Pancreas (tissue), 10 donors: ENCODE data around the gene NSUN6. TPM values are rescaled to one million over a fixed set of nuclear protein-coding genes. Genes with fewer than 3 reads are reported as not detected.

Experiments
- ATAC-seq, 4 donors: fragments of 200-7000 bp; cut with Tn5 transposase; one replicate each; pipeline versions ENCODE4 v1.8.0 to v1.9.1; 2020; ENCODE audit warnings: mild to moderate bottlenecking in 4 of 4, moderate library complexity in 4 of 4
- DNase-seq, 6 donors: peaks; one replicate each; pipeline ENCODE4 v3.0.0-alpha.2; 2020
- FAIRE-seq: peaks from 2 replicates; lab custom pipeline; 2012; peaks lifted over from hg19 to GRCh38; lab: Jason Lieb, UNC
- H3K27ac ChIP-seq, 4 donors: fragments of 200-600 bp; sonication (generic); 1 replicate in 3 of 4; 2 replicates in 1 of 4; pipeline versions ENCODE4 v1.5.0 to v1.8.0; 2020
- H3K27me3 ChIP-seq, 4 donors: fragments of 200-600 bp; one replicate each; pipeline ENCODE4 v1.8.0; 2021
- H3K36me3 ChIP-seq, 3 donors: fragments of 200-600 bp; sonication (generic) in 1 of 3; one replicate each; pipeline versions ENCODE4 v1.5.0 to v1.8.0; 2020 to 2021
- H3K4me1 ChIP-seq, 3 donors: fragments of 200-600 bp; one replicate each; pipeline ENCODE4 v1.8.0; 2021
- H3K4me3 ChIP-seq, 4 donors: fragments of 200-600 bp; sonication (generic) in 2 of 4; one replicate each; pipeline versions ENCODE4 v1.5.0 to v1.8.0; 2020 to 2021
- H3K9me3 ChIP-seq, 4 donors: fragments of 200-600 bp; one replicate each; pipeline ENCODE4 v1.8.0; 2021
- WGBS, 2 donors: extraction: QIAGEN DNeasy Blood & Tissue Kit; methylation state at CpG; one replicate each; pipeline ENCODE4 v1.1.7; 2013; 5-methylcytosine and 5-hydroxymethylcytosine counted together
- intact Hi-C, 3 donors: fragments of 100-400 bp; cut with DNase I; formaldehyde crosslinking; loops; one replicate each; pipeline versions ENCODE4 v1.11.1 to v1.14.2; 2022
- polyA plus RNA-seq, 2 donors: library from polyadenylated mRNA; stranded (reverse); fragments of 200-250 nt; gene quantifications; one replicate each; pipeline ENCODE4 v1.2.3, GENCODE V29; 2013
- total RNA-seq, 6 donors: library from RNA; stranded (reverse); fragmentation: NEBNext Ultra II Directional in 4 of 6; extraction: Animal tissue kit (Norgen Biotek cat#: 25700) in 4 of 6; gene quantifications; one replicate each; pipeline versions ENCODE4 v1.2.1 to v1.2.4, GENCODE V29; 2021 to 2023
- TF ChIP-seq, protein P1 (sequence below), 4 donors: fragments of 200-600 bp; sonication (generic) in 3 of 4; IDR thresholded peaks; one replicate each; pipeline versions ENCODE4 v1.5.0 to v1.8.0; 2021; ENCODE audit warnings: antibody characterized with exemption in 4 of 4
- donor health status: healthy with polysubstance abuse.
- donor health status: DM: no; HTN: no; CAD: no; lungs with moderate emphysema.
- donor health status: DM: no; HTN: no; CAD: no.
- donor health status: control.
- donor health status: control.
- donor health status: Bipolar disorder and iron deficiency.
- donor health status: DM: yes; HTN: yes; CAD: no.
- donor health status: DM: no; HTN: no; CAD: no.
- donor health status: DM: no; HTN: no; CAD: no.
- donor health status: DM: yes; HTN: yes; CAD: no.

NSUN6 gene
- total and polyA plus RNA-seq, 8 donors: 7.3 to 16.5 (median 8.5) TPM

DNA sequence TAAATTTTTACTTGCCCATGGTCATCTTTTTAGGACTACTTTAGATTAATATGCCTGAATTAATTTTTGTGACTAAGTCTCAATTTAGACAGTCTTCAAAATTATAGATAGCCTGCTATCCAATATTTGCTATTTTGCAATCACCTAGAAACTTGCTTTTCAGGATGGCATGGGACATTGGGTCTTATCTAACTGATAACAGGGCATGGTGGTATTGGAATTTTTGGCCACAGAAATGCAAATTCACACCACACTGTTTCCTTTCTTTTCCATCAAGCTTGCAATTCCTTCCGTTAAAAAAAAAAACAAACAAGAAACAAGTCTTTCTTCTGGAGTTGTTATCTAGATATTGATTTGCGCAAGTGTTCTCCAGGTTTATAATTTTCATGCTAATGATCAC lies 16.6 kb upstream of the NSUN6 start:
- intact Hi-C loops: no loop called here
- Histone ChIP-seq H3K4me3 (no peak overlapping the region), H3K36me3 (peaks cover 0 to 11% (median 10%) of the 10 kb centered on the region in 3 donors), H3K27me3 (no peaks in the 10 kb centered on the region), H3K9me3 (no peaks in the 10 kb centered on the region), H3K4me1 (peaks cover 4 to 38% (median 34%) of the 10 kb centered on the region in 3 donors), H3K27ac (no peak overlapping the region)
- WGBS, 2 donors: 32 to 33% methylated on average over 2 of the region's 2 CpGs
- no peak for DNase-seq
- peak in 2 of 4 donors; percentile 16 to 39 for ATAC-seq
- FAIRE-seq: no peak
- TF ChIP-seq, protein P1, sequence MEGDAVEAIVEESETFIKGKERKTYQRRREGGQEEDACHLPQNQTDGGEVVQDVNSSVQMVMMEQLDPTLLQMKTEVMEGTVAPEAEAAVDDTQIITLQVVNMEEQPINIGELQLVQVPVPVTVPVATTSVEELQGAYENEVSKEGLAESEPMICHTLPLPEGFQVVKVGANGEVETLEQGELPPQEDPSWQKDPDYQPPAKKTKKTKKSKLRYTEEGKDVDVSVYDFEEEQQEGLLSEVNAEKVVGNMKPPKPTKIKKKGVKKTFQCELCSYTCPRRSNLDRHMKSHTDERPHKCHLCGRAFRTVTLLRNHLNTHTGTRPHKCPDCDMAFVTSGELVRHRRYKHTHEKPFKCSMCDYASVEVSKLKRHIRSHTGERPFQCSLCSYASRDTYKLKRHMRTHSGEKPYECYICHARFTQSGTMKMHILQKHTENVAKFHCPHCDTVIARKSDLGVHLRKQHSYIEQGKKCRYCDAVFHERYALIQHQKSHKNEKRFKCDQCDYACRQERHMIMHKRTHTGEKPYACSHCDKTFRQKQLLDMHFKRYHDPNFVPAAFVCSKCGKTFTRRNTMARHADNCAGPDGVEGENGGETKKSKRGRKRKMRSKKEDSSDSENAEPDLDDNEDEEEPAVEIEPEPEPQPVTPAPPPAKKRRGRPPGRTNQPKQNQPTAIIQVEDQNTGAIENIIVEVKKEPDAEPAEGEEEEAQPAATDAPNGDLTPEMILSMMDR (IDR thresholded peaks at IDR 0.05): no peak

DNA sequence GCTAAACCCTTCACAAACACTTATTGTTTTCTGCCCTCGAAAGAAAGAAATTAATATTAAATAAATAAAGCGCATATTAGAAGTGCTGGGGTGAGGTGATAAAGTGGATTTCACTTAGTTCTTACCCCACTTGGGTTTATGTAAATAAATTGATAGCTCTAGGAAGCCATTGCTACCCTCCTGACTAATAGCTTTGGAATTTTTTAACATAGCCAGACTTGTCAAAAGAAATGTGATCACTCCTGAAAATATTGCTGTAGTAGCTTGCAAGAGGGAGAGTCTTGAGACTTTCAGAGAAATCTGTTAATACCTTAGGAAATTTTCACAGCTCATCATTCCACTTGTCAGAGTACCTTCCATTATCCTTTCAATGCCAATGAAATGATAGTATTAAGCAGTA lies 15.4 kb upstream of the NSUN6 start:
- 38 to 42% methylated on average over 2 of the region's 2 CpGs for WGBS, 2 donors
- H3K36me3 ChIP-seq: peaks cover 0 to 11% (median 10%) of the 10 kb centered on the region in 3 donors
- intact Hi-C loops: no loop called here
- FAIRE-seq: no peak
- H3K27ac ChIP-seq: no peak overlapping the region
- TF ChIP-seq, protein P1 (IDR thresholded peaks at IDR 0.05): no peak
- no peak overlapping the region for H3K4me3 ChIP-seq
- H3K4me1 ChIP-seq: peaks cover 4 to 45% (median 45%) of the 10 kb centered on the region in 3 donors
- no peak for DNase-seq
- no peaks in the 10 kb centered on the region for H3K27me3 ChIP-seq
- H3K9me3 ChIP-seq: no peaks in the 10 kb centered on the region
- peak; percentile 22 to 60 (median 38) for ATAC-seq

DNA sequence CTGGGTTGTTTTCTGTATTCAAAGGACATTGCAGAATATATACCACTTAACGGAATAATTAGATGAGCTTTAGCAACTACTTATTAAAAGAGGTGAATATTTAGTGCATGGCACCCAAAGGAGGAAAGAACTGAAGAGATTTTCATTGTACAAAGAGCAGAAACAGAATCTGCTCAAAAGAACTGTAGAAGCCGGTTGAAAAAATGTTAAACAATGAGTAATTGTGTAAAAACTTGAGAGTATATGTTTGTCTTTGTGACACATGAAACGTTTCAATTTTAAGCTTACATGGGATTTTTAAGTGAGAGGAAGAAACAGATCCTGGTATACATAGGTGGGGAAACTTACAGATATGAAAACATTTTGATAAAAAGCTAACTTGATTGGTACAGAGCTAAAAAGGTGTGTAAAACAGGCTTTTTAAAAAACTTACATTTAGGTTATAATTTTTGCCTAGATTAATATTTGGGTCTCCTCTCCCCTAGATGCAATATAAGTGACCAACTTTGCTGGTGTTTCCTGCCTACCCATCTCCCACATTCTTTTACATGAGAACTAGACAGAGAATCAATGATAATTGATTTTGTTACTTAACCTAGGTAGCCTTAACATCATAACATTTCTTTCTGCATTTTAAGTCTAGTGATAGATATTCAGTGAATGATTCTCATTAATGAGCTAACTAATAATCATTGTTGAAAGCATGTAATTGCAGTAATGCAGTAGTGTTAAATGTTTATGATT lies 14.6 kb upstream of the NSUN6 start:
- H3K27ac ChIP-seq: no peak overlapping the region
- no peaks in the 10 kb centered on the region for H3K9me3 ChIP-seq
- no peak for ATAC-seq
- TF ChIP-seq, protein P1 (IDR thresholded peaks at IDR 0.05): no peak
- 37 to 44% methylated on average over 3 of the region's 3 CpGs for WGBS, 2 donors
- H3K27me3 ChIP-seq: no peaks in the 10 kb centered on the region
- DNase-seq: no peak
- peaks cover 0 to 11% (median 9%) of the 10 kb centered on the region in 3 donors for H3K36me3 ChIP-seq
- peaks cover 4 to 52% (median 47%) of the 10 kb centered on the region in 3 donors for H3K4me1 ChIP-seq
- H3K4me3 ChIP-seq: no peak overlapping the region
- intact Hi-C loops: no loop called here
- FAIRE-seq: no peak

DNA sequence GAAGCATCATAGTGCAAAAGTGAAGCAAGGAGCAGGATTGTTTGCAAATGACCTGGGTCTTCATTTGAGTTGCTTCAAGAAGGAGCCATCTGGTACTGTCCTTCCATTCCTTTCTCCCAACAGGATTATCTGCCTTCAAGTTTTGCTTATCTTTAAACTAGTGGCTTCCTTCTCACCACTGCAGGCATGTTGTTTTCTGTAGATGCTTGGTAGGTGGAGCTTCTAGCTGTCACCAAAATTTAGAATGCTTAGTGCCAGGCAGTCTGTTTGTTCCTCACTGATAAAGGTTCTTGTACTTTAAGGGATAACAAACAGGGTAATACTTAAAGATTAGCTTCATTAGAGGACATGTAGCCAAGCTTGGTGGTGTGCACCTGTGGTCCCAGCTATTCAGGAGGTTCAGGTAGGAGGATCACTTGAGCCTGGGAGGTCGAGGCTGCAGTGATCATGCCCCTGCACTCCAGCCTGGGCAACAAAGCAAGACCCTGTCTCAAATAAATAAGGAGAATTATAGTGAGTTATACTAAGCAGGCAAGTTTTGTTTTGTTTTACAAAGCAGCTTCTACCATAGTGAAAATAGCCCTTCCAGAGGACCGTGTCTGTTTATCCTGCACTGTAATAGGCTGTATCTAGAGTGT lies 13.6 kb upstream of the NSUN6 start:
- TF ChIP-seq, protein P1 (IDR thresholded peaks at IDR 0.05): no peak
- FAIRE-seq (no peak), ATAC-seq (no peak), DNase-seq (no peak)
- no peaks in the 10 kb centered on the region for H3K9me3 ChIP-seq
- no peaks in the 10 kb centered on the region for H3K27me3 ChIP-seq
- peaks cover 4 to 58% (median 52%) of the 10 kb centered on the region in 3 donors for H3K4me1 ChIP-seq
- H3K27ac ChIP-seq: no peak overlapping the region
- WGBS, 2 donors: 77 to 84% methylated on average over 2 of the region's 2 CpGs
- peaks cover 0 to 5% (median 5%) of the 10 kb centered on the region in 3 donors for H3K36me3 ChIP-seq
- intact Hi-C loops: no loop called here
- H3K4me3 ChIP-seq: no peak overlapping the region
